ENCODE measurements around the gene SEMA5B.

Gene SEMA5B

DNA sequence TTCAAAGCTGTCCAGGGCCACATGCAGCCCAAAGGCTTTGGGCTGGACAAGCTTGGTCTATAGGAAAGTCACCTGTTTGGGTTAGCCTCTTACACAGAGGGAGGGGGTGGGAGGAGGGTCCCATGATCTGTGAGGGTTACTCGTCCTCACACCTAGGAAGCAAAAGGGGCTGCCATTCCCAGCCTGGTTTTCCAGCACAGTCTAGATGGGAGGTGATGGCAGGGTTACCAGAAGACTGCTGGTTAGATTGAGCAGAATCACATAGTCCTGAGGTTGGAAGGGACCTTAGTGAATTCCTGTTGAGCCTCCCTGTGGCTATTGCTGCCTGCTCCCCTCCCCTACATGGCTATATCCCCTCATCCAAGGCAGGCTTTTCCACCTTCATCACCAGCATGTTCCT lies 101.8 kb downstream of the SEMA5B start:
- H3K36me3 ChIP-seq (ENCODE audit: control insufficient read depth, low read depth, low read length), result no peaks in the 10 kb centered on the region
- H3K27ac ChIP-seq (ENCODE audit: low read length), result no peak overlapping the region
- no peak overlapping the region for H3K9ac ChIP-seq (ENCODE audit: low read length)
- H3K9me3 ChIP-seq (ENCODE audit: control insufficient read depth, low read depth, low read length), result no peaks in the 10 kb centered on the region
- no peak overlapping the region for H3K4me3 ChIP-seq (ENCODE audit: low read length)
- H3K27me3 ChIP-seq (ENCODE audit: control insufficient read depth, insufficient read depth, low read length), result peaks cover 17% of the 10 kb centered on the region
- H3K4me1 ChIP-seq (ENCODE audit: control insufficient read depth, low read depth, low read length), result no peaks in the 10 kb centered on the region

- H3K9ac ChIP-seq (ENCODE audit: low read length), result no peak overlapping the region
- peaks cover 17% of the 10 kb centered on the region for H3K27me3 ChIP-seq (ENCODE audit: control insufficient read depth, insufficient read depth, low read length)
- H3K36me3 ChIP-seq (ENCODE audit: control insufficient read depth, low read depth, low read length), result no peaks in the 10 kb centered on the region
- H3K27ac ChIP-seq (ENCODE audit: low read length), result no peak overlapping the region
- no peak overlapping the region for H3K4me3 ChIP-seq (ENCODE audit: low read length)
- H3K9me3 ChIP-seq (ENCODE audit: control insufficient read depth, low read depth, low read length), result no peaks in the 10 kb centered on the region
- H3K4me1 ChIP-seq (ENCODE audit: control insufficient read depth, low read depth, low read length), result no peaks in the 10 kb centered on the region
Observed at GRCh38 chr3:122924056-122924455, 103.5 kb downstream of the SEMA5B start.

DNA sequence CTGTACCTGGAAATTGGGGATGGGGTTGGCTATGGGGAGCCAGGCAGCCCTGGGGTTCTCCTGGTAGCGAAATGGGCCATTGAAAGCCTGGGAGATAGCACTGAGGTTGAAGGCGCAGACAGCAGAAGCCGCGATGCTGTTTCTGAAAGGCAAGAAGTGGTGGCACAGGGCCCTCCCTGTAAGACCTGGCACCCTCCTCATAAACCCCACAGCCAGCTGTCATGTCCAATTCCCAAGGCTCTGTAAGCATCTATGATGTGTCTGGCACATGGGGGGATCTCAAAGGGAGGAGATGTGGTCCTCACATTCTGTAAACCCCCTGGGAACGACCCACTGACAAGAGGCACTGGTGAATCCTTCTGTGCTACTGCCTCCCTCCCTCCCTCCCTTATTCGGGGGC lies 104.0 kb downstream of the SEMA5B start:
- Histone ChIP-seq H3K4me1 (ENCODE audit: control insufficient read depth, low read depth, low read length) (no peaks in the 10 kb centered on the region), H3K36me3 (ENCODE audit: control insufficient read depth, low read depth, low read length) (no peaks in the 10 kb centered on the region)

GRCh38 chr3:122921791-122922651 lies 105.5 kb downstream of the SEMA5B start:
- H3K9me3 ChIP-seq (ENCODE audit: control insufficient read depth, low read depth, low read length), result no peaks in the 10 kb centered on the region
- H3K36me3 ChIP-seq (ENCODE audit: control insufficient read depth, low read depth, low read length), result no peaks in the 10 kb centered on the region
- H3K27me3 ChIP-seq (ENCODE audit: control insufficient read depth, insufficient read depth, low read length), result peaks cover 17% of the 10 kb centered on the region
- H3K9ac ChIP-seq (ENCODE audit: low read length), result no peak overlapping the region
- no peak overlapping the region for H3K27ac ChIP-seq (ENCODE audit: low read length)
- H3K4me1 ChIP-seq (ENCODE audit: control insufficient read depth, low read depth, low read length), result no peaks in the 10 kb centered on the region
- peak overlapping the region; percentile 38 for H3K4me3 ChIP-seq (ENCODE audit: low read length)

More for the DNA sequence above, 104.0 kb downstream of the SEMA5B start:
- Histone ChIP-seq H3K9me3 (ENCODE audit: control insufficient read depth, low read depth, low read length) (no peaks in the 10 kb centered on the region), H3K9ac (ENCODE audit: low read length) (no peak overlapping the region), H3K4me3 (ENCODE audit: low read length) (no peak overlapping the region), H3K27ac (ENCODE audit: low read length) (no peak overlapping the region), H3K27me3 (ENCODE audit: control insufficient read depth, insufficient read depth, low read length) (peaks cover 17% of the 10 kb centered on the region)

- Histone ChIP-seq H3K9me3 (ENCODE audit: control insufficient read depth, low read depth, low read length) (no peaks in the 10 kb centered on the region), H3K36me3 (ENCODE audit: control insufficient read depth, low read depth, low read length) (no peaks in the 10 kb centered on the region), H3K4me3 (ENCODE audit: low read length) (no peak overlapping the region), H3K27me3 (ENCODE audit: control insufficient read depth, insufficient read depth, low read length) (peaks cover 17% of the 10 kb centered on the region), H3K9ac (ENCODE audit: low read length) (no peak overlapping the region), H3K4me1 (ENCODE audit: control insufficient read depth, low read depth, low read length) (no peaks in the 10 kb centered on the region), H3K27ac (ENCODE audit: low read length) (no peak overlapping the region)
Observed at GRCh38 chr3:122920986-122921385, 106.6 kb downstream of the SEMA5B start.

GRCh38 chr3:122919291-122919610 lies 108.3 kb downstream of the SEMA5B start:
- Histone ChIP-seq H3K9ac (ENCODE audit: low read length) (no peak overlapping the region), H3K4me3 (ENCODE audit: low read length) (no peak overlapping the region), H3K4me1 (ENCODE audit: control insufficient read depth, low read depth, low read length) (no peaks in the 10 kb centered on the region), H3K27ac (ENCODE audit: low read length) (no peak overlapping the region), H3K36me3 (ENCODE audit: control insufficient read depth, low read depth, low read length) (no peaks in the 10 kb centered on the region), H3K27me3 (ENCODE audit: control insufficient read depth, insufficient read depth, low read length) (peaks cover 17% of the 10 kb centered on the region), H3K9me3 (ENCODE audit: control insufficient read depth, low read depth, low read length) (no peaks in the 10 kb centered on the region)

- Histone ChIP-seq H3K4me1 (ENCODE audit: control insufficient read depth, low read depth, low read length) (no peaks in the 10 kb centered on the region), H3K27me3 (ENCODE audit: control insufficient read depth, insufficient read depth, low read length) (peaks cover 17% of the 10 kb centered on the region), H3K9me3 (ENCODE audit: control insufficient read depth, low read depth, low read length) (no peaks in the 10 kb centered on the region), H3K4me3 (ENCODE audit: low read length) (no peak overlapping the region), H3K27ac (ENCODE audit: low read length) (no peak overlapping the region), H3K9ac (ENCODE audit: low read length) (no peak overlapping the region), H3K36me3 (ENCODE audit: control insufficient read depth, low read depth, low read length) (no peaks in the 10 kb centered on the region)
Observed at GRCh38 chr3:122918576-122919290, 108.8 kb downstream of the SEMA5B start.

DNA sequence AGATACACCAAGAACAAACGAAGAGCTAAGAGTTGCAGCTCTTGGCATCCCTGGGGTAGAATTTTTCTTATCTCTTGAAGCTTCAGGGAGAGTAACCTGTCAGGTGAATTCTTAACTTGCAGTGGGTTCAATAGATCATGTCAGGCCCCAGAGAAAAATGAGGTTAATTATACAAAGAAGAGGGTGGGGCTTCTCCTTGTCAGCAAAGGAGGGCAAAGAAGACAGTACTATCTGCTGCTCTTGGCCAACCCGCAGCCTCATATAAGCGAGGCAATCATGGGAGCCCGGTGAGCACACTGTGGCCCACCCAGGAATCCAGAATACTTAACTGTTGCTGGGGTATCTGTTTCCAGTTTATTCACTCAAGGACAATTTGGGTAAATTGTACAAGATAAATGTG lies 110.2 kb downstream of the SEMA5B start:
- no peaks in the 10 kb centered on the region for H3K4me1 ChIP-seq (ENCODE audit: control insufficient read depth, low read depth, low read length)
- no peaks in the 10 kb centered on the region for H3K9me3 ChIP-seq (ENCODE audit: control insufficient read depth, low read depth, low read length)
- no peak overlapping the region for H3K27ac ChIP-seq (ENCODE audit: low read length)
- H3K9ac ChIP-seq (ENCODE audit: low read length), result no peak overlapping the region
- no peaks in the 10 kb centered on the region for H3K36me3 ChIP-seq (ENCODE audit: control insufficient read depth, low read depth, low read length)
- H3K27me3 ChIP-seq (ENCODE audit: control insufficient read depth, insufficient read depth, low read length), result peaks cover 10% of the 10 kb centered on the region
- H3K4me3 ChIP-seq (ENCODE audit: low read length), result no peak overlapping the region

- Histone ChIP-seq H3K9ac (ENCODE audit: low read length) (no peak overlapping the region), H3K27ac (ENCODE audit: low read length) (no peak overlapping the region), H3K36me3 (ENCODE audit: control insufficient read depth, low read depth, low read length) (no peaks in the 10 kb centered on the region), H3K4me3 (ENCODE audit: low read length) (no peak overlapping the region), H3K27me3 (ENCODE audit: control insufficient read depth, insufficient read depth, low read length) (peaks cover 4% of the 10 kb centered on the region), H3K4me1 (ENCODE audit: control insufficient read depth, low read depth, low read length) (no peaks in the 10 kb centered on the region), H3K9me3 (ENCODE audit: control insufficient read depth, low read depth, low read length) (no peaks in the 10 kb centered on the region)
Observed at GRCh38 chr3:122916580-122916979, 111.0 kb downstream of the SEMA5B start.

DNA sequence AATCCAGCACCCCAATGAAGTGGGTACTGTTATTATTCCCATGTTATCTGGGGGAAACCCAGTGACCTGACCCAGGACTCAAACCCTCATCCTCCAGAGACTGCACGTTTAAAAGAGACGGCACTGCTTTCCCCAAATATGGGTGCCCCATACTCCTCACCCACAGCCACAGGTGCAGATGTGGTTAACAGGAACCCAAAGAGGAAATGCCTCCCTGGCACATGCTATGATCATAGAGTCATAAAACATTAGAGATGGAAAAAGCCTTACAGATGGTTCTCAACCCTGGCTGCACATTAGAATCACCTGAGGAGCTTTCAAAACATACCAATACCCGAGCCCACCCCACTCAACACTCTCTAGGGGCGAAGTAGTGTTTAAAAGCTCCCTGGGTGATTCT lies 111.5 kb downstream of the SEMA5B start:
- Histone ChIP-seq H3K9me3 (ENCODE audit: control insufficient read depth, low read depth, low read length) (no peaks in the 10 kb centered on the region), H3K4me1 (ENCODE audit: control insufficient read depth, low read depth, low read length) (no peaks in the 10 kb centered on the region), H3K36me3 (ENCODE audit: control insufficient read depth, low read depth, low read length) (no peaks in the 10 kb centered on the region), H3K27ac (ENCODE audit: low read length) (no peak overlapping the region), H3K9ac (ENCODE audit: low read length) (no peak overlapping the region), H3K4me3 (ENCODE audit: low read length) (no peak overlapping the region), H3K27me3 (ENCODE audit: control insufficient read depth, insufficient read depth, low read length) (no peaks in the 10 kb centered on the region)

DNA sequence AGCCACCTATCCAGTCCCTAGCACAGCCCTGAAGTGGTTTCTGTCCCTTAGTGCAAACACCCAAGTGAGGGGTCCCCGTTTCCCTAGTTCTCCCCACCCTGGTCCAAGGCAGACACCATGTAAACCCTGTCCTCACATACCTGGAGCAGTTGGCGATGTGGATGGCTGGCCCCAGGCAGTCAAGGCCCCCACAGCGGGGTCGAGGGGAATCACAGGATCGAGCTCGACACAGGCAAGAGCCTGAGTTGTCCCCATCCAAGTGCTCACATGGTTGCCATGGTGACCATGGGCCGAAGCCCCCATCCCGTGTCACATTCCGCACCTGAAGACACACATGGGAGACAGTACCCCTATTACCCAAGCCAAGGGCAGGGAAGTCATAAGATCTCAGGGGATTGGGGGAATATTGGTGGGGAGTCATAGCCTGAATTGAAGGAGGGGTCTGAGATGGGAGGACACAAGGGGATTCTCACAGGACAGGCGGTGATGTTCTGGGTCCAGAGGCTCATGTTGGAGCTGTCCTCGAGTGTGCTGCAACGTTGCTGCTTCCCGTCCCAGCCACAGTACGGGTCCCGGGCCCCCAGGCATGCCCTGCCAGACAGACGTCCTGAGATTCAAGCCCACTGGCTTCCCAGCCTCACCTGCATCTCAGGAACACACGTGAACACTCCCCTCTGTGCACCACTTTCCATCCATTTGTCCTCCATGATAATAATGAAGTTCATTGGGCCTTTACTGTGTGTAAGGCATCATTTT lies 112.1 kb downstream of the SEMA5B start:
- no peaks in the 10 kb centered on the region for H3K36me3 ChIP-seq (ENCODE audit: control insufficient read depth, low read depth, low read length)
- no peak overlapping the region for H3K27ac ChIP-seq (ENCODE audit: low read length)
- H3K9me3 ChIP-seq (ENCODE audit: control insufficient read depth, low read depth, low read length), result no peaks in the 10 kb centered on the region
- no peaks in the 10 kb centered on the region for H3K27me3 ChIP-seq (ENCODE audit: control insufficient read depth, insufficient read depth, low read length)
- H3K9ac ChIP-seq (ENCODE audit: low read length), result no peak overlapping the region
- H3K4me1 ChIP-seq (ENCODE audit: control insufficient read depth, low read depth, low read length), result no peaks in the 10 kb centered on the region
- H3K4me3 ChIP-seq (ENCODE audit: low read length), result no peak overlapping the region
